HUES6 (cell line): Measurements from ENCODE around the gene LGALS9.
"Not testable (repeated sequence)": the region's sequence is repeated elsewhere in the genome, so short reads cannot be mapped to it uniquely, and the experiment has no call there.

Experiments used
- H3K27ac ChIP-seq: 2 replicates; pipeline ENCODE4 v1.7.0; 2013; ENCODE audit warnings: low read depth, mild to moderate bottlenecking, low read length, inconsistent platforms
- H3K27me3 ChIP-seq: 2 replicates; pipeline ENCODE4 v1.6.1; 2013; ENCODE audit warnings: low read length; ENCODE audit not compliant: control insufficient read depth, insufficient read depth
- H3K36me3 ChIP-seq: 2 replicates; pipeline ENCODE4 v1.6.1; 2013; ENCODE audit warnings: low read length; ENCODE audit not compliant: control insufficient read depth, insufficient read depth
- H3K4me1 ChIP-seq: 2 replicates; pipeline ENCODE4 v1.6.1; 2013; ENCODE audit warnings: low read length; ENCODE audit not compliant: control insufficient read depth, insufficient read depth
- H3K4me3 ChIP-seq: 2 replicates; pipeline ENCODE4 v1.5.1; 2013; ENCODE audit warnings: low read depth, low read length
- H3K9ac ChIP-seq: one replicate; pipeline ENCODE4 v1.6.1; 2013; ENCODE audit warnings: mild to moderate bottlenecking, low read length
- H3K9me3 ChIP-seq: 2 replicates; pipeline ENCODE4 v1.6.1; 2013; ENCODE audit warnings: low read depth, low read length; ENCODE audit not compliant: control insufficient read depth, insufficient read depth

The LGALS9 gene

GRCh38 chr17:27667656-27668487 lies 36.9 kb downstream of the LGALS9 start:
- Histone ChIP-seq H3K27ac (no peak overlapping the region), H3K27me3 (peaks cover 2% of the 10 kb centered on the region; the same call in 1 of the 2 replicates), H3K9ac (no peak overlapping the region), H3K4me3 (no peak overlapping the region), H3K36me3 (no peaks in the 10 kb centered on the region), H3K4me1 (no peaks in the 10 kb centered on the region), H3K9me3 (no peaks in the 10 kb centered on the region)

- no peak overlapping the region for H3K27ac ChIP-seq
- peaks cover 2% of the 10 kb centered on the region; the same call in 1 of the 2 replicates for H3K27me3 ChIP-seq
- no peak overlapping the region for H3K9ac ChIP-seq
These were observed 37.5 kb downstream of the LGALS9 start for GRCh38 chr17:27668488-27668823.

GRCh38 chr17:27669136-27669535 lies 38.1 kb downstream of the LGALS9 start:
- no peaks in the 10 kb centered on the region for H3K36me3 ChIP-seq

More at GRCh38 chr17:27668488-27668823, 37.5 kb downstream of the LGALS9 start:
- no peak overlapping the region for H3K4me3 ChIP-seq
- no peaks in the 10 kb centered on the region for H3K36me3 ChIP-seq
- H3K9me3 ChIP-seq, result no peaks in the 10 kb centered on the region
- no peaks in the 10 kb centered on the region for H3K4me1 ChIP-seq

GRCh38 chr17:27669850-27670249 lies 38.9 kb downstream of the LGALS9 start:
- no peaks in the 10 kb centered on the region for H3K36me3 ChIP-seq
- peaks cover 2% of the 10 kb centered on the region; the same call in 1 of the 2 replicates for H3K27me3 ChIP-seq
- H3K9me3 ChIP-seq, result no peaks in the 10 kb centered on the region
- no peak overlapping the region for H3K4me3 ChIP-seq
- H3K9ac ChIP-seq, result no peak overlapping the region
- H3K4me1 ChIP-seq, result no peaks in the 10 kb centered on the region
- H3K27ac ChIP-seq, result no peak overlapping the region

More at GRCh38 chr17:27669136-27669535, 38.1 kb downstream of the LGALS9 start:
- no peaks in the 10 kb centered on the region for H3K9me3 ChIP-seq
- peaks cover 2% of the 10 kb centered on the region; the same call in 1 of the 2 replicates for H3K27me3 ChIP-seq
- no peak overlapping the region for H3K27ac ChIP-seq
- no peak overlapping the region for H3K9ac ChIP-seq
- no peaks in the 10 kb centered on the region for H3K4me1 ChIP-seq
- H3K4me3 ChIP-seq, result no peak overlapping the region

GRCh38 chr17:27670791-27671590 lies 40.0 kb downstream of the LGALS9 start:
- no peak overlapping the region for H3K4me3 ChIP-seq
- no peak overlapping the region for H3K27ac ChIP-seq
- H3K9ac ChIP-seq, result no peak overlapping the region
- no peaks in the 10 kb centered on the region for H3K9me3 ChIP-seq
- H3K36me3 ChIP-seq, result no peaks in the 10 kb centered on the region
- H3K27me3 ChIP-seq, result peaks cover 2% of the 10 kb centered on the region; the same call in 1 of the 2 replicates
- no peaks in the 10 kb centered on the region for H3K4me1 ChIP-seq

GRCh38 chr17:27671591-27671910 lies 40.6 kb downstream of the LGALS9 start:
- Histone ChIP-seq H3K9ac (no peak overlapping the region), H3K9me3 (no peaks in the 10 kb centered on the region), H3K36me3 (no peaks in the 10 kb centered on the region), H3K4me3 (no peak overlapping the region), H3K27ac (no peak overlapping the region), H3K4me1 (no peaks in the 10 kb centered on the region), H3K27me3 (peaks cover 2% of the 10 kb centered on the region; the same call in 1 of the 2 replicates)

- not testable (repeated sequence) for H3K9ac ChIP-seq, H3K36me3 ChIP-seq, H3K27me3 ChIP-seq, H3K4me3 ChIP-seq, H3K4me1 ChIP-seq, H3K27ac ChIP-seq, H3K9me3 ChIP-seq
These were observed 41.0 kb downstream of the LGALS9 start for GRCh38 chr17:27671977-27672480.

- no peak overlapping the region for H3K9ac ChIP-seq
- no peaks in the 10 kb centered on the region for H3K36me3 ChIP-seq
- no peak overlapping the region for H3K27ac ChIP-seq
- H3K4me1 ChIP-seq, result no peaks in the 10 kb centered on the region
- no peak overlapping the region for H3K4me3 ChIP-seq
- no peaks in the 10 kb centered on the region for H3K9me3 ChIP-seq
- no peaks in the 10 kb centered on the region for H3K27me3 ChIP-seq
These were observed 43.3 kb downstream of the LGALS9 start for GRCh38 chr17:27674335-27674734.

GRCh38 chr17:27677191-27677590 lies 46.2 kb downstream of the LGALS9 start:
- Histone ChIP-seq H3K4me1 (no peaks in the 10 kb centered on the region), H3K27ac (no peak overlapping the region), H3K36me3 (no peaks in the 10 kb centered on the region), H3K27me3 (no peaks in the 10 kb centered on the region), H3K9me3 (no peaks in the 10 kb centered on the region), H3K9ac (no peak overlapping the region), H3K4me3 (no peak overlapping the region)

- H3K27ac ChIP-seq, H3K4me1 ChIP-seq, H3K9ac ChIP-seq, H3K4me3 ChIP-seq, H3K36me3 ChIP-seq, H3K27me3 ChIP-seq: not testable (repeated sequence)
- H3K9me3 ChIP-seq, result peaks cover 35% of the 10 kb centered on the region
These were observed 55.3 kb downstream of the LGALS9 start for GRCh38 chr17:27686322-27686721.

GRCh38 chr17:27690882-27691281 lies 59.9 kb downstream of the LGALS9 start:
- Histone ChIP-seq H3K9me3 (peaks cover 45% of the 10 kb centered on the region), H3K4me3 (no peak overlapping the region), H3K27me3 (no peaks in the 10 kb centered on the region), H3K27ac (no peak overlapping the region), H3K36me3 (no peaks in the 10 kb centered on the region), H3K4me1 (no peaks in the 10 kb centered on the region), H3K9ac (no peak overlapping the region)
